SK-N-DZ (cell line): ENCODE measurements around the gene AKNA.

ENCODE experiments used
- DNase-seq: peaks from one replicate; pipeline ENCODE4 v3.0.0-alpha.2; 2015; ENCODE audit warnings: low spot score

The AKNA gene

DNA sequence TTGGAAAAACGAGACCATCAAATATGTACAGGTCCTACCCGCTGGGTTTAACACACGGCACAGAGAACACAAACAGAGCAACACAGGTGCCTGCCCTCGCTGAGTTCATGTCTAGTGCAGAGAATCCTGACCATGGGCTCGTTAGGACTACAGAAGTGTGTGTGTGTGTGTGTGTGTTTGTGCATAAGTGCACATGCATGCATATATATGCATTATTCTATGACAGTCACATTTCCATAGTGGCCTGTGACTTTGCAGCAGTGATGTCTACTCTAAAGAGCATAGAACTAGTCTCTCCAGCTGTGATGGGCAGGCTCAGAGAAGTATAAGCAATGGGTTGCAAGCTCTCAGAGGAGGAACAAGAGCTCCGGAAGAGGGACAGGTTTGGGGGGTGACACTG lies 30.4 kb downstream of the AKNA start:
- DNase-seq, result no peak

DNA sequence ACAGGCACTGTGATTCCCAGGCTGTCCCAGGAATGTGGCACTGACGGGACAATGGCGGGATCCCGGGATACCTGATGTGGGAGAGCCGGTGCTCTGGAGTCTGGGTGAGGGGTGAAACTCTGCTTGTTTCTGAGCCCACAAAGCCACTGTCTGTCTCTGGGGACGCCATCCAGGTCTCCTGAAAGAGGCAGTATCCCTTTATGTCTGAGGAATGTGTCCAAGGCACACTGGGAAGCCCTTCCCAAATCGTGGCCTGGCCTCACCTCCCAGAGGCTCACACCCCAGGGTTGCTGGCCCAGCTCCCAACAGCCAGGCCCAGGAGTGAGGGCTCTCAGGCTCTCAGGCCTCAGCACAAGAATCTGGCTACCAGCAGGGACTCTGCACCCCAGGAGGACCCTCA lies 31.0 kb downstream of the AKNA start:
- DNase-seq, result no peak

DNA sequence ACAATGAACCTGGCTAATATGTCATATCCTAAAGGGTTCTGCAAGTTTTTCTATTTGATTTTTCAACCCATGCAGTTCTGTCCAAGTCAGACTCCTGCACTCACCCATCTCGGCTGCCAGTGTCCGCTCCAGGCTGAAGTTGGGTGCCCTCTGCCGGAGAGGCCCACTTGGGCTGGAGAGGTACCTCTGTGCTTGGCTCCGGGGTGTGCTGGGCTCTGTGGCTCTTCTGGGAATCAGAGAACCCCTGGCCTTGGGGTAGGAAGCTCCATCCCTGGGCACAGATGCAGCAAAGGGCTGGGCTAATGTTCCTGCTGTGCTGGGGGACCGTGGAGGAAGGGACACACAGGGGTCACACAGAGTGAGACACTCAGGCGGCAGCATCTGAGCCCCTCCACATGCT lies 32.0 kb downstream of the AKNA start:
- DNase-seq, result no peak

DNA sequence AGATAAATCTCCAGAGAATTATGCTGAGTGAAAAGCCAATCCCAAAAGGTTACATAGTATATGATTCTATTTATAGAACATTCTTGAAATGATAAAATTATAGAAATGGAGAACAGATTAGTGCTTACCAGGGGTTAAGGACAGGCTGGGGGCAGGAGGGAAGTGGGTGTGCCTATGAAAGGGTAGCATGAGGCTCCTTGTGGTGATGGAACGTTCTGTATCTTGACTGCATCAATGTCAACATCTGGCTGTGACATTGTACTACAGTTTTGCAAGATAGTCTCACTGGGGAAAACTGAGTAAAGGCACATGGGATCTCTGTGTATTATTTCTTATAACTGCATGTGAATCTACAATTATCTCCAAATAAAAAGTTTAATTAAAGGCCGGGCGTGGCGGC lies 35.9 kb downstream of the AKNA start:
- no peak for DNase-seq

DNA sequence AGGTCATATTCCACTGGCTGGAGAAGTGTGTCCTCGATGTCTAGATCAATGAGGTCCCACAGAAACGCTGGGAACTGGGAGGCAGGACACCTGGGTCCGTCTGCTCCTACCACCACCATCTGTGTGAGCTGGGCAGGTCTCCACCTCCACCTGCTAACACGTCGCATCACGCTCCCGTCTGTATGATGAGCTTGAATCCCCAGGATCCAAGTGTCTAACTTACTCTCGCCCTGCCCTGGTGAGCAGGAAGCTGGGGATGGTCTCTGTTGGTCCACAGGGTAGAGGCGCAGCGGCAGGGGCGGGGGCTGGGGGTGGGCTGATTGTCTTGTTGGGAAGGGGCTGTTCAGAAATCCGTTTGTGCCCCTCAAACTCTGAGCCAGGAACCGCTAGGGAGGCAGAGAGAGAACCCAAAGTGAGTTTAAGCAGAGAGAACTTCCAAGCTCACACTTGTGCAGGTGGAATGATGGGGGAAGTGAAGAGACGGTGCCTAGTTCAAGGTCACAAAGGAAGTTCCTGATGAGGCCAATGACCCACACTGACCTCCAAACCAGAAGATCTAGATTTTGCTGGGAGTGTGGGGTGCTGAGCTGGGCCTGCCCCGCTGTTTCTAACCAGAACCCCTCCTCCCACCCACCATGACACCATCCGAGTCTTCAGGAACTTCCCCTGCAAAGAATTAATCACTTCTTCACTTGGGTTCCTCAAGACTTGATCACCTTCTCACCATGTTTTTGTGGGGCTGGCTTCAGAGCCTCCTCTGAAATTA lies 37.0 kb downstream of the AKNA start:
- no peak for DNase-seq

DNA sequence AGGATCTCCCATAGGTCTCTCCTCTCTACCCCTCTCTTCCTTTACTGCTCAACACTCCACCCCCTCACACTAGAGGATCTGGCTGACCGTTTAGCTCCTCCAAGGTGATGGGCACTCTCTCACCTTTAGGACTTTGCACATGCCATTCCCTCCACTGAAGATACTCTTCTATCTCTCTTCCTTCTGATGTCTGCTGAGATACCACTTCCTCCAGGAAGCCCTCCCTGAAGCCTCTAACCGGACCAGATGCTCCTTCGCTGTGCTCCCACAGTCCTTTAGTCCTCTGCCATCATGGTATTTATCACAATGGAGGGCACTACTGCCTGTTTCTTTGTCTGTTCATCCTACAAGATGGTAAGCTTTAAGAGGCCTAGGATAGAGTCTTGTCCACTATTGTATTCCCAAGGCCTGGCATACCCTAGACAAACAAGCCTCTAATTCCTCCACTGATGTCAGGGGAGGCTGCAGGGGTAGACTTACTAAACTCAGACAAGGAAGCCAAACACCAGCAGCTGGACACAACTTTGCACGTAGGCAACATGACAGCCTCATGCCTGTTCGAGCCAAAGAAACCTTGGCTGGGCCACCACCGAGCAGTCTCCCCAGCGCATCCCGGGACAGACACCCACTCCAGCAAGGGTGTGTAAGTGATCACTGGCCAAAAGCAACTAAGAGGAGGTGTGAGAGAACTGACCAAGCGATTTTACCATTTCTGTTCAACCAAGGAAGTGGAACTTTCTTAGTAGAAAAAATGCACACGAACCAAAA lies 37.9 kb downstream of the AKNA start:
- DNase-seq, result no peak

DNA sequence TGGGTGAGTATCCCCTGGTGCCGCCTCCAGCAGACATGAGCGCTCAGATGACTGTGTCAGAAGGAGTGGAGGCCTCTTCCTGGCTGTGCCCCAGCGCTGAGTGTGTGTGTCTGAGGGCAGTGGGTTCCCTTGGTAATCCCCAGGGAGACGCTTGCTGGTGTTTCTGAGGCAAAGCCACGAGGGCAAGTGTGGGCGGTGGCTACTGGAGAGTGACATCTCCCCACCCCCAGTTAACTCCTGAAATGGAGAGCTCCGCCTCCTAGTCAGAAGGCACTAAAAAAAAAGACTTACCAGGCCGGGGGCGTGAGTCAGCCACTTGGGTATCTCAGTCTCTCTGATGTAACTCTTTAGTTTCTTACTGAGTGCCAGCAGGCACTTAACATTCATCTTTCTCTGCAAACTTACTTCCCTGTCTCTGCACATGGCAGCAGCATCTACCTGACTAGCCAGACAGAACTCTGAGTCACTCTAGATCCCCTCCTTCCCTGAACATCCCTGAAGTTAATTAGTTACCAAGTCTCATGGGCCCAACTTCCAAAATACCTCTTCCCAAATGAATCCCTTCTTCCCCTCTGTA lies 38.8 kb downstream of the AKNA start:
- peak; percentile 29 for DNase-seq

DNA sequence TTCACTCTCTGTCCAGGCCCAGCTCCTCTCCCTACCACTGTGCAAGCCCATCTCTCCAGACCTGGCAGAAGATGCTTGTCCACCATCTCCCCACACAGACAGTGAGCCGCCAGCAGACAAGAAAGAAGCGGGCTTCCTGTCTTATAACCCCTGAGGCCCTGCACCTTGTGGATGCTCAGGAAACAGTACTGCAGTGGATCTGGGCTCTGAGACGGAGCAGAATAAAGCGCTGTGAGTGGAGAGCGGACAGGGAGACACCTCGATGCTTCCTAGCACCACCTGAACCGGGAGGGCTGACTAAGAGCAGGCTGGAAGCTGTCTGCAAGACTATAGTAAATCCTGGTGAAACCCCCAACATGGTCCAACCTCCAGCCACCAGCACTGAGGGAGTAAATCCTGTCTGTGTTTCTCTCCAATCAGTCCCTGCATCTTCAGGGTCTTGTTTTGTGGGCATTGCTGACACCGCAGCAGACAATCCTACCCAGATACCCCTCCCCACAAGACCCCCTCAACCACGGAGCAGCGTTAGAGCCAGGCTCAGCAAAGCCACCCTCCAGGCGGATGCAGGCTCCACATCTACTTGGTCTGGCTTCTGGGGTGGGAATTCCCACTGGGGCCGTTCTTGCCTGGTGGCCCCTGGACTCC lies 39.4 kb downstream of the AKNA start:
- no peak for DNase-seq

DNA sequence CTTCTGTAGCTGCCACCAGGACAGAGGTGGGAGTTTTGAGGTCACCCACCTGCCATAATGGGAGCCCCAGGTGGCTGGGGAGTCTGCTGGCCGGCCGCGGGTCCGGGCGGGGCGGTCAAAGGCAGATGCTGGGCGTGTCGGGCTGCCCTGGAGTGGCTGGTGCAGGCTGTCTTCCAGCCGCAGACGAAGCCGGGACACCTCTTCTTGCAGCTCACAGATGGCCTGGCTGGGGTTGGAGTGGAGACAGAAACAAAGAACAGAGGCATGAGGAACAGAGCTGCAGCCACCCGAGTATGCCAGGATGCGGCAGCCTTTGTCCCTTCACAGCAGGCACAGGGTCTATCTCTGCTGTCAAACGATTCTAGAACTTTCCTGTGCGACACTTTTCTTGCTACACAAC lies 40.1 kb downstream of the AKNA start:
- DNase-seq, result no peak

DNA sequence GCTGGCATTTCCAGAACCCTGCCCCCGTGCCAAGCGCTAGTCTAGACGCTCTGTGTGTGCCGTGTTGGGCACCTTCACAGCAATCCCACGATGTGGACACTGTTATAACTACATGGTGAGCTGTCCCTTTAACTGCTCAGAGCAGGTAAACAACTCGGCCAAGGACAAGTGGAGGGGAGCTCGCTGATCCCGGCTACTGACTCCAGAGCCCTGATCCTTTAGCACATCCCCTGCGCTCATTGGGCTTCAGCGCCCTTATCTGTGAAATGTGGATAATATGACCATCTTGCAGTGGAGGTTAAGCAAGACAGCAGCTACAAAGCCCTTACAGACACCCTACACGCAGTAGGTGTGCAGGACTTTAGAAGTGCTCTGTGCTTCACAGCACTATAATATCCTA lies 41.6 kb downstream of the AKNA start:
- no peak for DNase-seq

DNA sequence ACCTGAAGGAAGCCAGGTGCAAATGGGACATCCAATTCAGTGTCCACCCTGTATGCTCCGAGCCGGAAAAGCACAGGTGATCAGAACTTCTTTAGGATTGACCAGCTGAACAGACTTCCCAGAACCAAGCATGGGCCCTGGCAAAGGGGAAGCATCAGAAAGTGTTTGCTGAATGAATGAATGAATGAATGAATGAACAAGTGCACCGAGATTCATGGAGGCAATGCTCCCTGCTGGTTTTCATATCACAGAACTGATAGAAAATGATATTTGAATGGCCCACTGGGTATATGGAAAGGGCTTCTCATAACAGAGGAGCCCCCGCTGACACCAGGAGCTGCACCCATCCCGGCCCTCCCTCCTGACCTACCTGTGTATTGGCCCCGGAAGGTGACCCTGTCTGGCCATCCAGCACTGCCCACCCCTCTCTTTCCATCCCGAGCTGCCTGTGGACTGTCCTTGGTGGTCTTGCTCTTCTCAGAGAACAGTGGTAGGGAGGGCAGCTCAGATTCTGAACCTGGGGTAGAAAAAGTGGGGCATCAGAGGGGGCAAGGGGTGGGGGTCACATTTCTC lies 42.2 kb downstream of the AKNA start:
- no peak for DNase-seq

DNA sequence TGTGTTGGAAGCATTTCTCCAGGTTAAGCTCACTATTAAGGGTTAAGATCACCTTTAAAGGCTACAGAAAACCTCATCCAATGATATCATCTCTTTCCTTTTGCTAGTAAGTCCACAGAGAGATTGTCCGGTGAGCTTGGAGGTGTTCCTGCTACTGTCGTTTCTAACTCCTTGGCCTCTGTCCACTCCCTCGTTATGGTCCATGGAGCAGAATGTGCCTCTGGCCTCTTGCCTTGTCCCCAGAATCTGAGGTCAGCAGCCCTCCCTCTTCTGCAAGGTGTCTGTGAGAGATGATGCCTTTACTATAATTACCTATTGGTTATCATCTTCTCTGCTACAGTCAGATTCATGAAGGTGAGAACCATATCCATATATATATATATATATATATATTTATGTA lies 43.1 kb downstream of the AKNA start:
- no peak for DNase-seq

DNA sequence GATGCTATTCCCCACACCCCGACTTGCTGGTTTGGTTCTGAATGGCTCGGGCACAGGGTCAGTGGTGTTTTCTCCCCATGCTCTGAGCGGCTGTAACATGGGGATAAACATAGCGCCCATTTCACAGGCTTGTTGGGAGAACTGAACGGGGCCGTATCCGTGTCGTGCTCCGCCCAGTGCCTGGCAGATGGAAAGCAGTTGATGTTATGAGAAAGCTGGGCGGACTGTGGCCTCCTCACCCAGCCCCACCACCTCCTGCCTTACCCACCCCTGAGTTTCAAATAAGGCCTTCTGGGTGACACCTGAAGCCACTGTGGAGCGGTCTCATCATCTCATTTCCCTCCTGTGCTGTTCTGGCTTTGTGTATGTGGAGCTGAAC lies 43.6 kb downstream of the AKNA start:
- no peak for DNase-seq

DNA sequence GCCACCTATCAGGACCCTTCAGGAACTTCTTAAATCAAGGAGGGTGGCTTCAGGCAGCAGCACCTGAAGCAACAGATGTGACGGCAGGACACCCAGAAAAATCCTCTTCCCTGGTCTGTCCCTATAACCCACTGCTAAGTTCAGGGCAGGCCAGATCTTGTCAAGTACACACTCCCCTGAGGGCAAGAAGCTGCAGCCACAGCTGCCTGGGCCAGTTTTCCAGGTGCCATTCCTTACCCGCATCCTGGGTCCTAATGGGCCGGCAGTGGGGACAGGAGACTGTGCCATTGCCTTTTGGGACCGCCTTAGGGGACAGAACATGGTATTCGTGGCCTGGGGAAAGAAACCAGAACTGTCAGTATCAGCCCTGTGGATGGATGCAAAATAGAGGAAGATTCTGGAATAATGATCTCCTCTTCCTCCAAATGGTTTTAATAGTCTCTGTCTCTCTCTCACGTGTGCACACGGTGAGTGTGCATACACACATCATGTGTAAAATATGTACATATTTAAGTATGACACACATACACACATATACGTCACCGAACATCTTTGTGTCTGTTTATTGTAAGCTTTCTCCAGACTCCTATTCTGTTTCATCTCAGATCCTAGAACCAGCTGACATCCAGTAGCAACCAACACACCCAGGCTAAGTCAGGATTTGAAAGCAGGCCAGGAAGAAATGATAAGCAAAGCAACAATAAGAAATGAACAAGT lies 44.2 kb downstream of the AKNA start:
- DNase-seq, result no peak

DNA sequence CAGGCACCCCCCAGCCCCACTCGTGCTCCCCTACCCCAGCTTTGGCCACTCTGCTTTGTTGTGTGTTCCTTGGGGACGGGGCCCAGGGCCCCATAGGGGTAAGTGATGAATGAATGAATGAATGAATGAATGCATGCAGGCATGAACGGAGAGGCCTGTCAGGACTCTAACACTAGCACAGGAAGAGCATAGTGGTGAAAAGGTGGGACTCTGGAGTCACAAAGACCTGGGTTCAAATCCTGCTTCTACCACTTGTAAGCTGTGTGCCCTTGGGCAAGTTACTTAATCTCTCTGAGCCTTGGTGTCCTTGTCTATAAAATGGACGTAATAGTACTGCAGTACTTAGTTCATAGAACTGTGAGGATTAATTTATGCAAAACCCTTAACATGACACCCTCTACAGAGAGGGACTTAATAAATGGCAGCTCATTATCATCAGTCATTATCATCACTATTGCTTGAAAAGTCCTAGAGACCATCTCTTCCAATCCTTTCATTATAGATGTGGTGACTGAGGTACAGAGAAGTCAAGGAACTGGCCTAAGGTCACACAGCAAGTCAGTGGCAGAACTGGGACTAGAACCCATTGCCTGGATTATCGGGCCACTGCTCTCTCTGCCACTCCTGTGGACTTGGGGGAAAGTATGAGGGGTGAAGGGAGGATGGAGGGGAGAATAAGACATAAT lies 44.9 kb downstream of the AKNA start:
- no peak for DNase-seq

DNA sequence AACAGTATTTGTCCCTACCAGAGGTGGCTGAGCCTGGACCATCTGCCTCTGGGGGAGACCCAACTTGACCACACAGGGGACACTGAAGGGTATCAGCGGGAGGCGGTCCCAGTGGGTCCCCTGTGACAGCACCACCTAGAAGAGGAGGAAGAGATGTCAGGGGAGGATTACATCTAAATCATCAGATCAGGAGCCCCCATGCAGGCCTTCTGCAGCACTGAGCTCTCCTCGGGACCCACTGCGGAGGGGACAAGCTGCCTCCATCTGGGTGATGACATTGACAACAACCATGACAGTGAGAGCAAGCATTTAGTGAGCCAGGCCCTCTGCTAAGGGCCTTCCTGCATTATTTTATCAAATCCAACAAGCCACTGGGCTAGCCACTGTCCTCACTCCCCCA lies 45.8 kb downstream of the AKNA start:
- no peak for DNase-seq

DNA sequence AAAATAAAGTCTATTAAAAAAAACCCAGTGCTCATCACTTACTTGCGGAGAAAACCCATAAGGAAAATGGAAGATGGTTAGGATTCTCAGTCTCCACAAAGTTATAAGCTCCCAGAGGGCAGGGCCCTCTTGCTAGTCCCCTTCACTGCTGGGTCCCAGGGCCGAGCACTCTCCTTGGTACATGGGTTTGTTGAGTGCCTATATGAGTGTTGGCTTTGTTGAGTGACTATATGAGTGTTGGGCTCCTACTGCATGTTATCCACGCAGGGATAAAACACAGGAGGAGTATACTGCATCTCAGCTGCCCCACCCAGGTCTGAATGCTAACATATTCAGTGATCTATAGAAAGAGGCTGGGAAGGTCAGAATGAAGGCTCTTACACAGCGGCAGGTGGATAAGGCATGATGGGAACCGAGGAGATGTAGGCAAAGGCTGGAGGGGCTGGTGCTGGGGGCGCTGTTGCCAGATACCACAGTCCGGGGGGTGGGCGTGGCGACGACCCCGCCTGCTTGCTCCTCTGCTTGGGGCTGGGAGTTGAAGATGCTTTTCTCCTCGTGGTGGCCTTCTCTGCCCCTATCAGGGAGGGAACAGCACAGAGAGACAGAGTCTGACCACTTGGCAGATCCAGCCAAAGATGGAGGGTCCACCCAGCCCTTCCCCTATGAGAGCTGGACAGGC lies 46.5 kb downstream of the AKNA start:
- no peak for DNase-seq

DNA sequence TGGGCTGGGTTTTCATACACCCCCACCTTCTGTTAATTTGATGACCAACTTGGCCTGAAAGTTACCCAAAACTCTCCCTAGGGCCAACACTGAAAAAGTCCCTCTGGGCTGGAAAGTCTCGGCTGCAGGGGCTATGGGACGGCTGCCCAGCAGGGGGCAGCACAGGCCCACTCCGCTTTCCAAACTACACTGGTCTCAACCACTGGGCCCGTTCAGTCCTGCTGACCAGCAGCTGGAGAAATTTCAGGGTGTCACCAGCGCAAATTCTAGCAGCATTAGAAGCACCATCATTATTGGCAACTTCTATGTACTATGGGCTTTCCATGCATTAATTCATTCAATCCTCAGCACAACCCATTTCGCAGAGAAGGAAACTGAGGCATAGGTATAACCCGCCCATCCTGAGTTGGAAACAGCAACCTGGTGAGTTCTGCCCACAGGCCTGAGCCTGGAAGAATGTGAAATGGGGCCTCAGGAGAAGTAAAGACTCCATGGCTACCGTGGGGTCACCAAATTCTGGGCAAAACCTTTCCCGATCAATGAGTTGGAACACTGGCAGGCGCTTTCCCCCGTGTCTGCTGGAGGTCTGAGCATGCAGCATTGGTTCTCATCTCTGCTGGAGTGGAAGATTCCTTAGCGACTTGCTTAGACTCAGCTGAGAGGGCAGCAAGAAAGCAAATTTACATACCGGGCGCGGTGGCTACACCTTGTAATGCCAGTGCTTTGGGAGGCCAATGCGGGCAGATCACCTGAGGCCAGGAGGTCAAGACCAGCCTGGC lies 48.5 kb downstream of the AKNA start:
- DNase-seq, result no peak

DNA sequence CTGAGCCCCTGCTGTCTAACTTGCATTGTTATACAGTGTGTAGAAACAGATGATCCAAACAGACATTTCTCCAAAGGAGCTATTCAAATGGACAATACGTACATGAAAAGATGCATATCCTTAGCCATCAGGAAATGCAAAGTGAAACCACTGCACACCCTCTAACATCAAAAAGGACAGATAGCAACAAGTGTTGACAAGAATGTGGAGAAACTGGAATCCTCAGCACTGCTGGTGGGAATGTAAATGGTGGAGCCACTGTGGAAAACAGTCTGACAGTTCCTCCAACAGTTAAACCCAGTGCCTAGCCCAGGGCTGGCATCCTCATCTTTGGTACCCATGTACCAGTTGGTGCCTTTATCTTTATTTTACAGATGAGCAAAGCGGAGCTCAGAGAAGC lies 49.6 kb downstream of the AKNA start:
- no peak for DNase-seq
